Stomach (tissue), 4 donors: ENCODE data around the gene NUDT1.

Experiments used
- EP300 ChIP-seq: sonication (generic); formaldehyde crosslinking; IDR thresholded peaks from one replicate; pipeline ENCODE4 v1.6.1; 2017; ENCODE audit warnings: antibody characterized with exemption
- POLR2A ChIP-seq, 4 donors: fragments of 450-650 bp; IDR thresholded peaks; one replicate each; pipeline ENCODE4 v1.6.1; 2016; ENCODE audit warnings: antibody characterized with exemption in 4 of 4, control low read depth in 2 of 4, mild to moderate bottlenecking in 1 of 4, moderate library complexity in 1 of 4
- POLR2AphosphoS5 ChIP-seq, 3 donors: sonication (generic); formaldehyde crosslinking; IDR thresholded peaks; one replicate each; pipeline ENCODE4 v1.6.1; 2016; ENCODE audit warnings: antibody characterized with exemption in 3 of 3
- TF ChIP-seq, protein P1 (sequence below), 7 experiments: fragments of 450-650 bp in 4 of 7; fragments of 200-600 bp in 3 of 7; sonication (generic) in 3 of 7; IDR thresholded peaks; one replicate each; pipeline ENCODE4 v1.5.1; 2016 to 2019; ENCODE audit warnings: antibody characterized with exemption in 7 of 7, control low read depth in 2 of 7, mild to moderate bottlenecking in 1 of 7

DNA sequence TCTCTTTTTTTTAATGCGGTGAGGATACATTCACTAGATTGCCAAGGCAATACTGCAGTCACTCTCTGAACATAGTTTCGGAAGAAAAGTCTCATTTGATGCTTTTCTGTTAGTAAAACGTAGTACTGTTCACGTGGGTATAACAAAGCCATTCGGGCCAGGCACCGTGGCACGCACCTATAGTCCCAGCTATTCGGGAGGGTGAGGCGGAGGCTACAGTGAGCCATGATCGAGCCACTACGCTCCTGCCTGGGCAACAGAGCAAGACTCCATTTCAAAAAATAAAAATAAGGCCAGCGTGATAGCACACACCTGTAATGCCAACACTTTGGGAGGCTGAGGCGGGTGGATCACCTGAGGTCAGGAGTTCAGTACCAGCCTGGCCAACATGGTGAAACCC lies 47.6 kb downstream of the NUDT1 start:
- TF ChIP-seq, protein P1, sequence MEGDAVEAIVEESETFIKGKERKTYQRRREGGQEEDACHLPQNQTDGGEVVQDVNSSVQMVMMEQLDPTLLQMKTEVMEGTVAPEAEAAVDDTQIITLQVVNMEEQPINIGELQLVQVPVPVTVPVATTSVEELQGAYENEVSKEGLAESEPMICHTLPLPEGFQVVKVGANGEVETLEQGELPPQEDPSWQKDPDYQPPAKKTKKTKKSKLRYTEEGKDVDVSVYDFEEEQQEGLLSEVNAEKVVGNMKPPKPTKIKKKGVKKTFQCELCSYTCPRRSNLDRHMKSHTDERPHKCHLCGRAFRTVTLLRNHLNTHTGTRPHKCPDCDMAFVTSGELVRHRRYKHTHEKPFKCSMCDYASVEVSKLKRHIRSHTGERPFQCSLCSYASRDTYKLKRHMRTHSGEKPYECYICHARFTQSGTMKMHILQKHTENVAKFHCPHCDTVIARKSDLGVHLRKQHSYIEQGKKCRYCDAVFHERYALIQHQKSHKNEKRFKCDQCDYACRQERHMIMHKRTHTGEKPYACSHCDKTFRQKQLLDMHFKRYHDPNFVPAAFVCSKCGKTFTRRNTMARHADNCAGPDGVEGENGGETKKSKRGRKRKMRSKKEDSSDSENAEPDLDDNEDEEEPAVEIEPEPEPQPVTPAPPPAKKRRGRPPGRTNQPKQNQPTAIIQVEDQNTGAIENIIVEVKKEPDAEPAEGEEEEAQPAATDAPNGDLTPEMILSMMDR (IDR thresholded peaks at IDR 0.05) = no peak
- TF ChIP-seq POLR2A (IDR thresholded peaks at IDR 0.05) (no peak), POLR2AphosphoS5 (IDR thresholded peaks at IDR 0.05) (no peak), EP300 (no peak)
